K562 (cell line): ENCODE measurements around the gene P2RY11. TPM values are rescaled to one million over a fixed set of nuclear protein-coding genes. Genes with fewer than 3 reads are reported as not detected.

Source experiments
- ARHGAP35 ChIP-seq: fragments of 450-650 bp; IDR thresholded peaks from 2 replicates; pipeline ENCODE4 v1.6.1; 2018; ENCODE audit not compliant: partially characterized antibody
- ATF3 ChIP-seq, 2 experiments: fragments of 450-650 bp in 1 of 2; sonication (generic) in 1 of 2; formaldehyde crosslinking in 1 of 2; IDR thresholded peaks in 1 of 2; conservative IDR thresholded peaks in 1 of 2; 2 replicates each; pipeline versions ENCODE4 v1.6.1 to v1.8.1; 2016 to 2023; ENCODE audit warnings: mild to moderate bottlenecking in 2 of 2, moderate library complexity in 2 of 2, inconsistent platforms in 1 of 2, missing genetic modification reagents in 1 of 2
- GABPA ChIP-seq: fragments of 200-800 bp; sonication (Bioruptor generic); conservative IDR thresholded peaks from 2 replicates; pipeline ENCODE4 v1.6.1; 2016; ENCODE audit warnings: low read depth, missing genetic modification characterization, missing compliant biosample characterization
- MCM3 ChIP-seq: fragments of 450-650 bp; IDR thresholded peaks from 2 replicates; pipeline ENCODE4 v1.6.1; 2016
- MCM7 ChIP-seq, 2 experiments: fragments of 450-650 bp; IDR thresholded peaks; 2 replicates each; pipeline ENCODE4 v1.6.1; 2016 to 2018
- NR2C1 ChIP-seq, 2 experiments: fragments of 450-650 bp; IDR thresholded peaks; 2 replicates each; pipeline ENCODE4 v1.6.1; 2017; ENCODE audit warnings: mild to moderate bottlenecking in 2 of 2, antibody characterized with exemption in 1 of 2, inconsistent platforms in 1 of 2, missing compliant biosample characterization in 1 of 2, missing genetic modification characterization in 1 of 2
- POLR2H ChIP-seq: IDR thresholded peaks from 2 replicates; pipeline ENCODE4 v1.6.1; 2016; ENCODE audit warnings: missing genetic modification characterization, low read depth, mild to moderate bottlenecking, control low read depth, missing compliant biosample characterization, moderate library complexity
- THAP7 ChIP-seq: fragments of 250-450 bp; sonication (Bioruptor Pico); IDR thresholded peaks from 2 replicates; pipeline ENCODE4 v1.5.0; 2021
- ZBTB33 ChIP-seq: sonication (generic); formaldehyde crosslinking; IDR thresholded peaks from 2 replicates; pipeline ENCODE4 v1.8.1; 2023; ENCODE audit warnings: mild to moderate bottlenecking, missing genetic modification reagents
- ZFPM2 ChIP-seq: fragments of 250-450 bp; sonication (Bioruptor Pico); IDR thresholded peaks from 2 replicates; pipeline ENCODE4 v1.5.1; 2022; ENCODE audit warnings: mild to moderate bottlenecking
- polyA plus RNA-seq, 8 experiments: library from polyadenylated mRNA; depleted of rRNA in 4 of 8; stranded (reverse) in 5 of 8; unstranded in 3 of 8; fragments of >200 nt; fragmentation: Nextera tagmentation in 2 of 8; fragmentation: Illumina TruSeq in 1 of 8; extraction: Ambion mirVana in 2 of 8; extraction: Trizol in 1 of 8; gene quantifications; 2 replicates each; pipeline versions ENCODE4 v1.2.1 to v1.2.3, GENCODE V29; 2011 to 2014; ENCODE audit warnings: inconsistent platforms in 1 of 8, missing spikeins in 1 of 8
- total RNA-seq, 7 experiments: library from RNA; depleted of rRNA in 6 of 7; stranded (reverse); fragments of >200 nt in 6 of 7; fragmentation: Illumina TruSeq in 2 of 7; extraction: Trizol in 2 of 7; gene quantifications; 2 replicates each; pipeline versions ENCODE4 v1.2.1 to v1.2.3, GENCODE V29; 2011 to 2021; ENCODE audit warnings: low replicate concordance in 1 of 7
- TF ChIP-seq, protein P1 (sequence below): fragments of 250-450 bp; sonication (Bioruptor Pico); IDR thresholded peaks from 2 replicates; pipeline ENCODE4 v1.9.0; 2021; ENCODE audit warnings: mild to moderate bottlenecking, inconsistent platforms
- TF ChIP-seq, protein P2 (sequence below): fragments of 250-450 bp; sonication (Bioruptor Pico); IDR thresholded peaks from 2 replicates; pipeline ENCODE4 v1.8.0; 2022; ENCODE audit warnings: inconsistent platforms, mild to moderate bottlenecking, moderate library complexity, borderline replicate concordance
- TF ChIP-seq, protein P3 (sequence below): sonication (generic); formaldehyde crosslinking; IDR thresholded peaks from 2 replicates; pipeline ENCODE4 v1.9.0; 2022; ENCODE audit warnings: mild to moderate bottlenecking, missing genetic modification reagents
- TF ChIP-seq, protein P4 (sequence below): fragments of 450-650 bp; IDR thresholded peaks from 2 replicates; pipeline ENCODE4 v1.7.0; 2016; ENCODE audit warnings: borderline replicate concordance

Gene P2RY11
- total and polyA plus RNA-seq, 9 of the 15 experiments (the other 6 are each of a cell fraction or from before 2014, with no cell fraction given) = 0.03 to 10.1 (median 1.5) TPM

DNA sequence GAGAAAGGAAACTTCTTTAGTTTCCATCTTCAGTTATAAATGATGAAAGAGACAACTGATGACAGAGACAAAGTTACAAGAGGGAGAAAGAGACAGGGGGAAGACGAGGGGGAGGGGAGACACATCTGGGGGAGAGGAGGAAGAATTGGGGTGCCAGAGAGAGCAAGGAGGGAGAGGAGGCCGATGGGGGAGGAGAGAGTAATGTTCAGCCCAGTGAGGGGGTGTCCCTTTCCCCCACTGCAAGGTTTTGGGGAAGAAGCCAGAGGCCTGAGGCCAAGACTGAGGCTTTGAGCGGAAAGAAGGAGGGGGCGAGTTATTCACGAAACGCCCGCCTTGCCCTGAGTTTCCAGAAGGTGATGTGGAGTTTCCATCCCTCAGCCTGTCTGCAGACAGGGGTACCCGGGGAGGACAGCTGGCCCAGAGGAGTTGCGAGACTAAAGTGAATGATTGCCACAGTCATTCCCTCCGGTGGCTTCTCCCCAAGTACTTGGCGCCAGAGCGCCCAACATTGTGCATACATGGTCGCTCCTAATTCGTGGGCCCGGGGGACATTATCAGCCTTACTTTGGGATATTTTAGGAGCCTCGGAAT is 5.9 kb upstream of the P2RY11 start (continued):
- 0 out of 2 replicates have a peak, but pooled peaks have one; percentile 7 for TF ChIP-seq ATF3 (IDR thresholded peaks at IDR 0.05)
- no peak for TF ChIP-seq ATF3 (CRISPR knock-in tag; conservative IDR thresholded peaks at IDR 0.05)
- TF ChIP-seq POLR2H (tag) = no peak
- TF ChIP-seq, protein P1, sequence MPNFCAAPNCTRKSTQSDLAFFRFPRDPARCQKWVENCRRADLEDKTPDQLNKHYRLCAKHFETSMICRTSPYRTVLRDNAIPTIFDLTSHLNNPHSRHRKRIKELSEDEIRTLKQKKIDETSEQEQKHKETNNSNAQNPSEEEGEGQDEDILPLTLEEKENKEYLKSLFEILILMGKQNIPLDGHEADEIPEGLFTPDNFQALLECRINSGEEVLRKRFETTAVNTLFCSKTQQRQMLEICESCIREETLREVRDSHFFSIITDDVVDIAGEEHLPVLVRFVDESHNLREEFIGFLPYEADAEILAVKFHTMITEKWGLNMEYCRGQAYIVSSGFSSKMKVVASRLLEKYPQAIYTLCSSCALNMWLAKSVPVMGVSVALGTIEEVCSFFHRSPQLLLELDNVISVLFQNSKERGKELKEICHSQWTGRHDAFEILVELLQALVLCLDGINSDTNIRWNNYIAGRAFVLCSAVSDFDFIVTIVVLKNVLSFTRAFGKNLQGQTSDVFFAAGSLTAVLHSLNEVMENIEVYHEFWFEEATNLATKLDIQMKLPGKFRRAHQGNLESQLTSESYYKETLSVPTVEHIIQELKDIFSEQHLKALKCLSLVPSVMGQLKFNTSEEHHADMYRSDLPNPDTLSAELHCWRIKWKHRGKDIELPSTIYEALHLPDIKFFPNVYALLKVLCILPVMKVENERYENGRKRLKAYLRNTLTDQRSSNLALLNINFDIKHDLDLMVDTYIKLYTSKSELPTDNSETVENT (CRISPR knock-in tag) = no peak
- no peak for TF ChIP-seq GABPA (tag)
- no peak for TF ChIP-seq MCM3
- TF ChIP-seq, protein P2, sequence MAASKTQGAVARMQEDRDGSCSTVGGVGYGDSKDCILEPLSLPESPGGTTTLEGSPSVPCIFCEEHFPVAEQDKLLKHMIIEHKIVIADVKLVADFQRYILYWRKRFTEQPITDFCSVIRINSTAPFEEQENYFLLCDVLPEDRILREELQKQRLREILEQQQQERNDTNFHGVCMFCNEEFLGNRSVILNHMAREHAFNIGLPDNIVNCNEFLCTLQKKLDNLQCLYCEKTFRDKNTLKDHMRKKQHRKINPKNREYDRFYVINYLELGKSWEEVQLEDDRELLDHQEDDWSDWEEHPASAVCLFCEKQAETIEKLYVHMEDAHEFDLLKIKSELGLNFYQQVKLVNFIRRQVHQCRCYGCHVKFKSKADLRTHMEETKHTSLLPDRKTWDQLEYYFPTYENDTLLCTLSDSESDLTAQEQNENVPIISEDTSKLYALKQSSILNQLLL (CRISPR knock-in tag) = no peak
- no peak for TF ChIP-seq ARHGAP35
- TF ChIP-seq NR2C1 (IDR thresholded peaks at IDR 0.05) = no peak
- no peak for TF ChIP-seq NR2C1 (tag; IDR thresholded peaks at IDR 0.05)
- TF ChIP-seq, protein P3, sequence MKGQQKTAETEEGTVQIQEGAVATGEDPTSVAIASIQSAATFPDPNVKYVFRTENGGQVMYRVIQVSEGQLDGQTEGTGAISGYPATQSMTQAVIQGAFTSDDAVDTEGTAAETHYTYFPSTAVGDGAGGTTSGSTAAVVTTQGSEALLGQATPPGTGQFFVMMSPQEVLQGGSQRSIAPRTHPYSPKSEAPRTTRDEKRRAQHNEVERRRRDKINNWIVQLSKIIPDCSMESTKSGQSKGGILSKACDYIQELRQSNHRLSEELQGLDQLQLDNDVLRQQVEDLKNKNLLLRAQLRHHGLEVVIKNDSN = no peak
- TF ChIP-seq ZBTB33 (CRISPR knock-in tag) = 0 out of 2 replicates have a peak, but pooled peaks have one; percentile 70
- TF ChIP-seq, protein P4, sequence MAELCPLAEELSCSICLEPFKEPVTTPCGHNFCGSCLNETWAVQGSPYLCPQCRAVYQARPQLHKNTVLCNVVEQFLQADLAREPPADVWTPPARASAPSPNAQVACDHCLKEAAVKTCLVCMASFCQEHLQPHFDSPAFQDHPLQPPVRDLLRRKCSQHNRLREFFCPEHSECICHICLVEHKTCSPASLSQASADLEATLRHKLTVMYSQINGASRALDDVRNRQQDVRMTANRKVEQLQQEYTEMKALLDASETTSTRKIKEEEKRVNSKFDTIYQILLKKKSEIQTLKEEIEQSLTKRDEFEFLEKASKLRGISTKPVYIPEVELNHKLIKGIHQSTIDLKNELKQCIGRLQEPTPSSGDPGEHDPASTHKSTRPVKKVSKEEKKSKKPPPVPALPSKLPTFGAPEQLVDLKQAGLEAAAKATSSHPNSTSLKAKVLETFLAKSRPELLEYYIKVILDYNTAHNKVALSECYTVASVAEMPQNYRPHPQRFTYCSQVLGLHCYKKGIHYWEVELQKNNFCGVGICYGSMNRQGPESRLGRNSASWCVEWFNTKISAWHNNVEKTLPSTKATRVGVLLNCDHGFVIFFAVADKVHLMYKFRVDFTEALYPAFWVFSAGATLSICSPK = 0 out of 2 replicates have a peak, but pooled peaks have one; percentile 6
- no peak for TF ChIP-seq MCM7 (IDR thresholded peaks at IDR 0.05)
- TF ChIP-seq ZFPM2 = no peak
- no peak for TF ChIP-seq THAP7 (CRISPR knock-in tag)
